Measurements from ENCODE around the gene HORMAD2. TPM values are rescaled to one million over a fixed set of nuclear protein-coding genes. Genes with fewer than 3 reads are reported as not detected.

HORMAD2 gene
- total and polyA plus RNA-seq, 2 donors (not counting 1 experiment from before 2014, with no cell fraction given): not detected

DNA sequence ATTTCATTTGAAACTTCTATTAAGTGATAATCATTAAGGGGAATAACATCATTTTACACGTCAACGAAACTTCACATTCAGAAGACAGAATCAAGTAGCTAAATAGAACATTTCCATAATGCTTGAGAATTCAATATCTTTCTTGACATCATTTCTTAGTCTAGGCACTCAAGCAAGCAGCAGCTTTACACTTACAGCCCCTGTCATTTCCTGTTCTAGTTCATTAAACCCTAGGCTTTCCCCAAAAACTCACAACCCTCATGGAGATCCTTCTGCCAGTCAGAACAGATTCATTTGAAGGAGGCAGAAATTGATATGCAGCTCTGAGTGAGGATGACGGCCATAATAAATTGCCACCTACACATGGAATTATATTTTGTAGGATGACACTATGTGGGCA lies 5.3 kb upstream of the HORMAD2 start:
- H3K27me3 ChIP-seq (replicated peaks in 1 of 4; ENCODE audit: control extremely low read depth in 1 of 4, control insufficient read depth in 3 of 4, insufficient read depth in 4 of 4, low read length in 3 of 4): peaks cover 0 to 7% (median 0%) of the 10 kb centered on the region in 4 experiments
- no peak overlapping the region for H3K9ac ChIP-seq (ENCODE audit: low read length)
- Mint-ChIP-seq H3K4me3 (no peak overlapping the region), H3K27me3 (peaks cover 22% of the 10 kb centered on the region), H3K27ac (no peak overlapping the region), H3K9me3 (ENCODE audit: insufficient read depth) (no peaks in the 10 kb centered on the region), H3K4me1 (peaks cover 10% of the 10 kb centered on the region)
- no peak overlapping the region for H3K27ac ChIP-seq (ENCODE audit: low read length in 2 of 2)
- TF ChIP-seq, protein P1, sequence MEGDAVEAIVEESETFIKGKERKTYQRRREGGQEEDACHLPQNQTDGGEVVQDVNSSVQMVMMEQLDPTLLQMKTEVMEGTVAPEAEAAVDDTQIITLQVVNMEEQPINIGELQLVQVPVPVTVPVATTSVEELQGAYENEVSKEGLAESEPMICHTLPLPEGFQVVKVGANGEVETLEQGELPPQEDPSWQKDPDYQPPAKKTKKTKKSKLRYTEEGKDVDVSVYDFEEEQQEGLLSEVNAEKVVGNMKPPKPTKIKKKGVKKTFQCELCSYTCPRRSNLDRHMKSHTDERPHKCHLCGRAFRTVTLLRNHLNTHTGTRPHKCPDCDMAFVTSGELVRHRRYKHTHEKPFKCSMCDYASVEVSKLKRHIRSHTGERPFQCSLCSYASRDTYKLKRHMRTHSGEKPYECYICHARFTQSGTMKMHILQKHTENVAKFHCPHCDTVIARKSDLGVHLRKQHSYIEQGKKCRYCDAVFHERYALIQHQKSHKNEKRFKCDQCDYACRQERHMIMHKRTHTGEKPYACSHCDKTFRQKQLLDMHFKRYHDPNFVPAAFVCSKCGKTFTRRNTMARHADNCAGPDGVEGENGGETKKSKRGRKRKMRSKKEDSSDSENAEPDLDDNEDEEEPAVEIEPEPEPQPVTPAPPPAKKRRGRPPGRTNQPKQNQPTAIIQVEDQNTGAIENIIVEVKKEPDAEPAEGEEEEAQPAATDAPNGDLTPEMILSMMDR (IDR thresholded peaks at IDR 0.05): no peak
- TF ChIP-seq EZH2 (IDR thresholded peaks at IDR 0.05; ENCODE audit: borderline replicate concordance, insufficient read depth, low read depth, low read length, poor library complexity, severe bottlenecking): no peak
- 58% methylated on average over 2 of the region's 3 CpGs for WGBS (ENCODE audit: insufficient coverage)
- ATAC-seq (ENCODE audit: low read depth) (no peak), DNase-seq (no peak)
- no peaks in the 10 kb centered on the region for H3K79me2 ChIP-seq (ENCODE audit: control insufficient read depth, insufficient read depth, low read length)
- no peak overlapping the region for H3K4me3 ChIP-seq (ENCODE audit: control extremely low read depth in 1 of 5, extremely low read depth in 1 of 5, insufficient read depth in 1 of 5, low read depth in 2 of 5, low read length in 4 of 5)
- H3K9me3 ChIP-seq (ENCODE audit: control extremely low read depth in 1 of 3, control insufficient read depth in 2 of 3, insufficient read depth in 1 of 3, low read length in 2 of 3): peaks cover 0 to 5% (median 0%) of the 10 kb centered on the region in 3 donors
- H3K4me1 ChIP-seq (ENCODE audit: control insufficient read depth in 2 of 2, insufficient read depth in 2 of 2, low read length in 2 of 2): peaks cover 0 to 12% of the 10 kb centered on the region in 2 donors
- H2AFZ ChIP-seq (ENCODE audit: insufficient read depth, low read depth, low read length, poor library complexity, severe bottlenecking): no peak overlapping the region
- H4K20me1 ChIP-seq (ENCODE audit: control insufficient read depth, insufficient read depth, low read length, poor library complexity, severe bottlenecking): no peaks in the 10 kb centered on the region
- no peaks in the 10 kb centered on the region for H3K36me3 ChIP-seq (replicated peaks in 1 of 2; ENCODE audit: control extremely low read depth in 1 of 2, control insufficient read depth in 1 of 2, extremely low read depth in 1 of 2, insufficient read depth in 2 of 2, low read length in 1 of 2)
- POLR2A ChIA-PET: no interaction called here
- CTCF ChIA-PET: no interaction called here
- intact Hi-C loops (cut with micrococcal nuclease): no loop called here
- no peak overlapping the region for H3K4me2 ChIP-seq (replicated peaks; ENCODE audit: low read depth, low read length, poor library complexity, severe bottlenecking)

DNA sequence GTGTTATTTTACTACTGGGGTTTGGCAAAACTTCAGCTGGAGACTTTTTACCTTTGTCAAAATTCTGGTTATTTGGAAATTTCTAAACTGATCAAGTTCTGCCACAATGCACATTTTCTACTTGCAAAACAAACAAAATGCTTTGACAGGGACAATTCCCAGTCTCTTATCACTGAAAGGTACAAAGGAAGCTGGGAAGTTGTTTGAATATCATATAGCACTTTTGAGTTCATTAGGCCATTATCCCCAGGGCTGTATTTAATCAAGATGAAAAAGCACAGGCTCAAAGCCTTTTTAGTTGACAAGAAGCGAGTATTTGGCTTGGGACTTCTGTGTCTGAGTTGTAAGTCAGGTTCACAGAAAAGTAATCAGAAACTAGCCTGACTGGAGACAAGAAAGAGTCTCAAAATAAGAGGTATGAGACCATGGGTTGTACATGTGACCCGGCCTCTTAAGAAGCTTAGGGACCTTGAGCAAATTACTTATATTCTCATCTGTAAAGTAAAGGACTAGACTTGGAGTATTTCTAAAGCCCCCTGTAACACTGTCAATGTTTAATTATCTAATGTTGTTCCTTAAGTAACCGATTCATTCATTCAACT lies 2.9 kb upstream of the HORMAD2 start:
- intact Hi-C loops (cut with micrococcal nuclease): no loop called here
- H3K4me1 ChIP-seq (ENCODE audit: control insufficient read depth in 2 of 2, insufficient read depth in 2 of 2, low read length in 2 of 2): peaks cover 0 to 19% of the 10 kb centered on the region in 2 donors
- H3K4me3 ChIP-seq (ENCODE audit: control extremely low read depth in 1 of 5, extremely low read depth in 1 of 5, insufficient read depth in 1 of 5, low read depth in 2 of 5, low read length in 4 of 5): no peak overlapping the region
- Mint-ChIP-seq H3K4me3 (no peak overlapping the region), H3K4me1 (peaks cover 12% of the 10 kb centered on the region), H3K27ac (no peak overlapping the region), H3K9me3 (ENCODE audit: insufficient read depth) (no peaks in the 10 kb centered on the region), H3K27me3 (peaks cover 32% of the 10 kb centered on the region)
- H2AFZ ChIP-seq (ENCODE audit: insufficient read depth, low read depth, low read length, poor library complexity, severe bottlenecking): no peak overlapping the region
- TF ChIP-seq, protein P1 (IDR thresholded peaks at IDR 0.05): no peak
- ATAC-seq (ENCODE audit: low read depth) (no peak), DNase-seq (no peak)
- peaks cover 0 to 18% (median 4%) of the 10 kb centered on the region in 4 experiments for H3K27me3 ChIP-seq (replicated peaks in 1 of 4; ENCODE audit: control extremely low read depth in 1 of 4, control insufficient read depth in 3 of 4, insufficient read depth in 4 of 4, low read length in 3 of 4)
- peaks cover 0 to 14% (median 0%) of the 10 kb centered on the region in 3 donors for H3K9me3 ChIP-seq (ENCODE audit: control extremely low read depth in 1 of 3, control insufficient read depth in 2 of 3, insufficient read depth in 1 of 3, low read length in 2 of 3)
- H3K36me3 ChIP-seq (replicated peaks in 1 of 2; ENCODE audit: control extremely low read depth in 1 of 2, control insufficient read depth in 1 of 2, extremely low read depth in 1 of 2, insufficient read depth in 2 of 2, low read length in 1 of 2): no peaks in the 10 kb centered on the region
- no peaks in the 10 kb centered on the region for H4K20me1 ChIP-seq (ENCODE audit: control insufficient read depth, insufficient read depth, low read length, poor library complexity, severe bottlenecking)
- WGBS (ENCODE audit: insufficient coverage): 100% methylated on average over 1 of the region's 3 CpGs
- no peak overlapping the region for H3K27ac ChIP-seq (ENCODE audit: low read length in 2 of 2)
- no peak overlapping the region for H3K9ac ChIP-seq (ENCODE audit: low read length)
- H3K79me2 ChIP-seq (ENCODE audit: control insufficient read depth, insufficient read depth, low read length): no peaks in the 10 kb centered on the region
- POLR2A ChIA-PET: no interaction called here
- H3K4me2 ChIP-seq (replicated peaks; ENCODE audit: low read depth, low read length, poor library complexity, severe bottlenecking): no peak overlapping the region
- CTCF ChIA-PET: no interaction called here

Data from B cell (primary cell).